Measurements from ENCODE around the gene FOSB.

The FOSB gene

DNA sequence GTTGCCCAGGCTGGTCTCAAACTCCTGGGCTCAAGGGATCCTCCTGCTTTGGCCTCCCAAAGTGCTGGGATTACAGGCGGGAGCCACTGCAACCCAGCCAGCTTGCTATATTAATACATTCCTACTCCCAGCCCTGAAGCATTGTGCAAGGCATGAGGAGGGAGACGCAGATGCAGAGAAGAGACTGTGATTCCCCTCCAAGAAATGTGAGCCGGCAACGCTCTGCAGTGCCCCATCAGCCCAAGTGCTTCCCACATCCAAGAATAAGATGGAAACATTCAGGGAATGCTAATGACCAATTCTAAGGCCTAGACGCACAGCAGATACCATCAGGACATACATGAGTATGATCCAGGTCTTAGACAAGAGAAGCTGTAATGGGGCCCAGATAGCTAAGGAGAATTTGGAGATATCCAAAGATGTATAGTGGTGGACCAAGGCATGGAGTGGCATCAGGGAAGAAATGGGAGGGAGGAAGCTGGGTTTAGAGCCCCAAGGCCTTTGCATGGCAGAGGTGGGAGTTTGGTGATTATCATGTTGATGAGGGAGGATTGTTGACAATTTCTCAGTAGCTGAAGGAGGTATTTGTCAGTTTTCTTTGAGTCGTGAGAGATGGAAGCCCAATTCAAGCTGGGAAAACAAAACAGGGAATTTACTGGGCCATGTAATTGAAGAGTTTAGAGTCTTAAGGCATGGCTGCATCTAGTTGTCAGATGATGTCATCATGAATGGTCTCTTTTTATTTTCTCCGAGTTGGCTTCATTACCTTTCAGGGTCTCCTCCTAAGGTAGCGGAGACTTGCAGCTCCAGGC, 33.3 kb downstream of the FOSB start:
- no peak for DNase-seq (ENCODE audit: low read depth)
- no peak for TF ChIP-seq CTCF (IDR thresholded peaks at IDR 0.05; ENCODE audit: low read length, missing control alignments)
- H3K4me3 ChIP-seq (replicated peaks; ENCODE audit: low read depth, low read length), result no peak overlapping the region

DNA sequence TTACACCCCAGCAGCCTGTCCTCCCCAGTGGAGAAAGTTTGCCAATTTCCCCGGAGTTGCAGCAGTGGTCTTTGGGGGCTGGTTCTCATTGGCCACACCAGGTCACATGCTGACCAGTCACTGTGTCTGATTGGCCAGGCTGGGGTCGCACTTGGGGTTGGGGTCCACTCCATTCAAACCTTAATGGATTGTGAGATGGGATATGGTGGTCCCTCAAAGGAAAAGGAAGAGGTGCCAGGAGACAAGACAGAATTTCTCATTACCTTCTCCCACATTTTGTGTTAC, 33.9 kb downstream of the FOSB start:
- no peak for DNase-seq (ENCODE audit: low read depth)

DNA sequence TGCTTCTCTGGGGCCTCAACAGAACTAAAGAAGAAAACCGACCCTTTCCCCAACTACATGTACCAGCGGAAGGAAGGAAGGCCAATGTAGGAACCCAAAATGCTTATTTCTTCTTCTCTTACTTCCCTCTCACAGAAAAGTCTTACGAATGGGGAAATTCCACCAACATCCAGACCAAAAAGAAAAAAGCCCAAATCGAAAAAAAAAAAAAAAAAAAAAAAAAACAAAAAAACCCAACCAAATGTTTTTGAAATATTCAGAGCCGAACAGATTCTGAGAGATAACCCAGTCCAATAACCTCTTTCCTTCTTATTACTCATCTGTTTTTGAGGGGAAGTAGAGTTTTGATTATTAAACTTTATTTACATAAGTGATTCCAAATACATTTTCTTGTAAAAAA, 34.3 kb downstream of the FOSB start:
- H3K4me3 ChIP-seq (replicated peaks; ENCODE audit: low read depth, low read length), result no peak overlapping the region
- no peak for DNase-seq (ENCODE audit: low read depth)
- TF ChIP-seq CTCF (IDR thresholded peaks at IDR 0.05; ENCODE audit: low read length, missing control alignments), result no peak

More for the DNA sequence above, 33.9 kb downstream of the FOSB start:
- H3K4me3 ChIP-seq (replicated peaks; ENCODE audit: low read depth, low read length), result no peak overlapping the region
- no peak for TF ChIP-seq CTCF (IDR thresholded peaks at IDR 0.05; ENCODE audit: low read length, missing control alignments)

DNA sequence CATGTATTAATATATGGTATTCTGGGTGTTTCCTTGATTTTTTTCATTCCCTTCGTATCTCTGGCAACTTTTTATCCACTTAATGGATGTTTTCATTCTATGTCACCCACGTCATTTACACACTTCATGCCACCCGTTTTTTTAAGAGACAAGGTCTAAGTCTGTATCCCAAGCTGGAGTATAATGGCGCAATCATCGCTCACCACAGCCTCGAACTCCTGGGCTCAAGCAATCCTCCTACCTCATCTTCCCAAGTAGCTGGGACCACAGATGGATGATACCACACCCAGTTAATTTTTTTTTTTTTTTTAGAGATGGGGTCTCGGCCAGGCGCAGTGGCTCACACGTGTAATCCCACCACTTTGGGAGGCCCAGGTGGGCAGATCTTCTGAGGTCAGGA, 36.1 kb downstream of the FOSB start:
- DNase-seq (ENCODE audit: low read depth), result no peak
- H3K4me3 ChIP-seq (replicated peaks; ENCODE audit: low read depth, low read length), result no peak overlapping the region
- no peak for TF ChIP-seq CTCF (IDR thresholded peaks at IDR 0.05; ENCODE audit: low read length, missing control alignments)

DNA sequence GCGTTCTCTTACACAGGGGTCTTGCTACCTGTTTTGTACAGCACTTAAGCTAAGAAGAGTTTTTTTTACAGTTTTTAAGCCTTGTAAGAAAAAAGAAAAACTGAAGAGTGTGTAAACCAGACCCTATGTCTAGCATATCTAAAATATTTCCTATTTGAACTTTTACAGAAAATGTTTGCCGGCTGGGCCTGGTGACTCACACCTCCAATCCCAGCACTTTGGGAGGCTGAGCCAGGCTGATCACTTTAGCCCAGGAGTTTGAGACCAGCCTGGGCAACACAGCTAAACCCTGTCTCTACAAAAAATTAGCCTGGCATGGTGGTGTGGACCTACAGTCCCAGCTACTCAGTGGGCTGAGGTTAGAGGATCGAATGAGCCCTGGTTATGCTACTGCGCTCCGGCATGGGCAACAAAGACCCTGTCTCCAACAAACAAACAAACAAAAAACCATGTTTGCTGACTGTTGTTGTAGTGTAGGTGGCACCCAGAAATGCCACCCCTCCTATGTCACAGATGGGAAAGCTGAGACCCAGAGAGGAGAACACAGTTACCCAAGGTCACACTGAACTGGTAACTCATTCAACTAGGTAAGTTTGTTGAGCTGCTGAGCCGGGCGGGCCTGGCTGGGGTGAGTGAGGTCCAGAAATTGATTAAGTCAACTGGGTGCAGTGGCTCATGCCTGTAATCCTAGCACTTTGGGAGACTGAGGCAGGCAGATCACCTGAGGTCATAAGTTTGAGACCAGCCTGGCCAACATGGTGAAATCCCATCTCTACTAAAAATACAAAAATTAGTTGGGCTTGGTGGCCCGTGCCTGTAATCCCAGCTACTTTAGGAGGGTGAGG, 37.6 kb downstream of the FOSB start:
- no peak for TF ChIP-seq CTCF (IDR thresholded peaks at IDR 0.05; ENCODE audit: low read length, missing control alignments)
- peak; percentile 47 for DNase-seq (ENCODE audit: low read depth)
- H3K4me3 ChIP-seq (replicated peaks; ENCODE audit: low read depth, low read length), result no peak overlapping the region

- no peak for DNase-seq (ENCODE audit: low read depth)
- TF ChIP-seq CTCF (IDR thresholded peaks at IDR 0.05; ENCODE audit: low read length, missing control alignments), result no peak
- H3K4me3 ChIP-seq (replicated peaks; ENCODE audit: low read depth, low read length), result peak overlapping the region; percentile 98
Measured at GRCh38 chr19:45505996-45506245, 38.1 kb downstream of the FOSB start.

All from fibroblast of pulmonary artery (primary cell).